GM19452 (cell line): ENCODE measurements around the gene FSD2.
A peak's percentile ranks its signal among the peaks of the same experiment; 100 is the strongest.
"Not testable (repeated sequence)": the region's sequence is repeated elsewhere in the genome, so short reads cannot be mapped to it uniquely, and the experiment has no call there.

ENCODE experiments used
- ATAC-seq: cut with Tn5 transposase; IDR thresholded peaks from one replicate; pipeline ENCODE4 v1.9.1; 2021; ENCODE audit not compliant: unreplicated experiment

The FSD2 gene

GRCh38 chr15:82798531-82799166 lies 7.2 kb downstream of the FSD2 start:
- no peak for ATAC-seq

GRCh38 chr15:82798104-82798503 lies 7.8 kb downstream of the FSD2 start:
- no peak for ATAC-seq

- no peak for ATAC-seq
Measured at GRCh38 chr15:82793737-82794136, 12.1 kb downstream of the FSD2 start.

- no peak for ATAC-seq
Measured at GRCh38 chr15:82792068-82792467, 13.8 kb downstream of the FSD2 start.

GRCh38 chr15:82790321-82790720 lies 15.5 kb downstream of the FSD2 start:
- ATAC-seq: no peak

GRCh38 chr15:82789491-82789890 lies 16.4 kb downstream of the FSD2 start:
- ATAC-seq: no peak

GRCh38 chr15:82788496-82788895 lies 17.4 kb downstream of the FSD2 start:
- no peak for ATAC-seq

- ATAC-seq: no peak
Measured at GRCh38 chr15:82781349-82781748, 24.5 kb downstream of the FSD2 start.

- ATAC-seq: no peak
Measured at GRCh38 chr15:82778755-82779154, 27.1 kb downstream of the FSD2 start.

GRCh38 chr15:82774496-82774895 lies 31.4 kb downstream of the FSD2 start:
- no peak for ATAC-seq

GRCh38 chr15:82771789-82772607 lies 33.9 kb downstream of the FSD2 start:
- no peak for ATAC-seq

GRCh38 chr15:82768414-82769054 lies 37.3 kb downstream of the FSD2 start:
- ATAC-seq: no peak

GRCh38 chr15:82767163-82767829 lies 38.6 kb downstream of the FSD2 start:
- no peak for ATAC-seq

GRCh38 chr15:82766201-82766600 lies 39.7 kb downstream of the FSD2 start:
- ATAC-seq: not testable (repeated sequence)

GRCh38 chr15:82764740-82765139 lies 41.1 kb downstream of the FSD2 start:
- no peak for ATAC-seq

GRCh38 chr15:82764117-82764490 lies 41.8 kb downstream of the FSD2 start:
- ATAC-seq: no peak

GRCh38 chr15:82763361-82764116 lies 42.3 kb downstream of the FSD2 start:
- no peak for ATAC-seq

GRCh38 chr15:82751308-82751707 lies 54.6 kb downstream of the FSD2 start:
- ATAC-seq: no peak

GRCh38 chr15:82750831-82751180 lies 55.1 kb downstream of the FSD2 start:
- peak; percentile 40 for ATAC-seq

- peak; percentile 91 for ATAC-seq
Measured at GRCh38 chr15:82749951-82750830, 55.7 kb downstream of the FSD2 start.
